HL-60 (cell line): ENCODE data around the gene AAK1.

ENCODE experiments used
- DNase-seq, 2 experiments: peaks; one replicate each; pipeline ENCODE4 v3.0.0-alpha.2; 2010 to 2020; ENCODE audit warnings: low read depth in 1 of 2, low spot score in 1 of 2
- H3K27ac ChIP-seq: fragments of 250-450 bp; sonication (Bioruptor Pico); replicated peaks from 2 replicates; pipeline ENCODE4 v1.5.1; 2020; ENCODE audit warnings: mild to moderate bottlenecking, moderate library complexity
- H3K27me3 ChIP-seq: fragments of 250-450 bp; sonication (Bioruptor Pico); 2 replicates; pipeline ENCODE4 v1.5.1; 2021; ENCODE audit warnings: mild to moderate bottlenecking, moderate library complexity; ENCODE audit not compliant: insufficient read depth, poor library complexity, severe bottlenecking
- H3K4me3 ChIP-seq: replicated peaks from 2 replicates; pipeline ENCODE4 v1.5.1; 2011; ENCODE audit warnings: mild to moderate bottlenecking, control low read depth, low read length; ENCODE audit not compliant: insufficient read depth
- GABPA ChIP-seq: IDR thresholded peaks from 2 replicates; pipeline ENCODE4 v1.6.1; 2012; ENCODE audit warnings: low read depth
- POLR2AphosphoS5 ChIP-seq: IDR thresholded peaks from 2 replicates; pipeline ENCODE4 v1.6.1; 2012; ENCODE audit warnings: low read depth
- SPI1 ChIP-seq: IDR thresholded peaks from 2 replicates; pipeline ENCODE4 v1.6.1; 2012; ENCODE audit warnings: low read depth, mild to moderate bottlenecking, borderline replicate concordance
- TF ChIP-seq, protein P1 (sequence below): IDR thresholded peaks from 2 replicates; pipeline ENCODE4 v1.6.1; 2012; ENCODE audit warnings: low read depth; ENCODE audit not compliant: insufficient replicate concordance
- TF ChIP-seq, protein P2 (sequence below): IDR thresholded peaks from one replicate; pipeline ENCODE4 v1.5.1; 2011; ENCODE audit warnings: low read length, control low read depth, inconsistent platforms; ENCODE audit not compliant: insufficient read depth

The AAK1 gene

DNA sequence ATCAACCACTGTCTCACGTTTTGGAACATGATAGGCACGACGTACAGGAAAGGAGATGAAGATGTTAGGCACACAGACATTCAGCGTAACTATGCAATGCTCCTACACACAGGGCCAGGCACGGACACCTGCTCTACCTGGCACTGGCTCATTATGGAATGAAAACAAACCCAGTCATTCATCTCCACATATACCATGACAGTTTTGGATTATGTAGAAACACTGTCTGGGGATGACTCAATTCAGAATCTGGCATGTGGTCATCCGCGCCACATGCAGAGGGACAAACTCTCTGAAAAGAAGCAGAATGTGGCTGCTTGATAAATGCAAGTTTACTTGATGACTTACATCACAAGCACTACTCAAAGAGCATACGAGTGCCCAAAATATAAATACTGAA, 176.8 kb downstream of the AAK1 start:
- no peak overlapping the region for H3K27ac ChIP-seq
- TF ChIP-seq, protein P1, sequence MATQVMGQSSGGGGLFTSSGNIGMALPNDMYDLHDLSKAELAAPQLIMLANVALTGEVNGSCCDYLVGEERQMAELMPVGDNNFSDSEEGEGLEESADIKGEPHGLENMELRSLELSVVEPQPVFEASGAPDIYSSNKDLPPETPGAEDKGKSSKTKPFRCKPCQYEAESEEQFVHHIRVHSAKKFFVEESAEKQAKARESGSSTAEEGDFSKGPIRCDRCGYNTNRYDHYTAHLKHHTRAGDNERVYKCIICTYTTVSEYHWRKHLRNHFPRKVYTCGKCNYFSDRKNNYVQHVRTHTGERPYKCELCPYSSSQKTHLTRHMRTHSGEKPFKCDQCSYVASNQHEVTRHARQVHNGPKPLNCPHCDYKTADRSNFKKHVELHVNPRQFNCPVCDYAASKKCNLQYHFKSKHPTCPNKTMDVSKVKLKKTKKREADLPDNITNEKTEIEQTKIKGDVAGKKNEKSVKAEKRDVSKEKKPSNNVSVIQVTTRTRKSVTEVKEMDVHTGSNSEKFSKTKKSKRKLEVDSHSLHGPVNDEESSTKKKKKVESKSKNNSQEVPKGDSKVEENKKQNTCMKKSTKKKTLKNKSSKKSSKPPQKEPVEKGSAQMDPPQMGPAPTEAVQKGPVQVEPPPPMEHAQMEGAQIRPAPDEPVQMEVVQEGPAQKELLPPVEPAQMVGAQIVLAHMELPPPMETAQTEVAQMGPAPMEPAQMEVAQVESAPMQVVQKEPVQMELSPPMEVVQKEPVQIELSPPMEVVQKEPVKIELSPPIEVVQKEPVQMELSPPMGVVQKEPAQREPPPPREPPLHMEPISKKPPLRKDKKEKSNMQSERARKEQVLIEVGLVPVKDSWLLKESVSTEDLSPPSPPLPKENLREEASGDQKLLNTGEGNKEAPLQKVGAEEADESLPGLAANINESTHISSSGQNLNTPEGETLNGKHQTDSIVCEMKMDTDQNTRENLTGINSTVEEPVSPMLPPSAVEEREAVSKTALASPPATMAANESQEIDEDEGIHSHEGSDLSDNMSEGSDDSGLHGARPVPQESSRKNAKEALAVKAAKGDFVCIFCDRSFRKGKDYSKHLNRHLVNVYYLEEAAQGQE = no peak
- TF ChIP-seq, protein P2, sequence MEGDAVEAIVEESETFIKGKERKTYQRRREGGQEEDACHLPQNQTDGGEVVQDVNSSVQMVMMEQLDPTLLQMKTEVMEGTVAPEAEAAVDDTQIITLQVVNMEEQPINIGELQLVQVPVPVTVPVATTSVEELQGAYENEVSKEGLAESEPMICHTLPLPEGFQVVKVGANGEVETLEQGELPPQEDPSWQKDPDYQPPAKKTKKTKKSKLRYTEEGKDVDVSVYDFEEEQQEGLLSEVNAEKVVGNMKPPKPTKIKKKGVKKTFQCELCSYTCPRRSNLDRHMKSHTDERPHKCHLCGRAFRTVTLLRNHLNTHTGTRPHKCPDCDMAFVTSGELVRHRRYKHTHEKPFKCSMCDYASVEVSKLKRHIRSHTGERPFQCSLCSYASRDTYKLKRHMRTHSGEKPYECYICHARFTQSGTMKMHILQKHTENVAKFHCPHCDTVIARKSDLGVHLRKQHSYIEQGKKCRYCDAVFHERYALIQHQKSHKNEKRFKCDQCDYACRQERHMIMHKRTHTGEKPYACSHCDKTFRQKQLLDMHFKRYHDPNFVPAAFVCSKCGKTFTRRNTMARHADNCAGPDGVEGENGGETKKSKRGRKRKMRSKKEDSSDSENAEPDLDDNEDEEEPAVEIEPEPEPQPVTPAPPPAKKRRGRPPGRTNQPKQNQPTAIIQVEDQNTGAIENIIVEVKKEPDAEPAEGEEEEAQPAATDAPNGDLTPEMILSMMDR = no peak
- TF ChIP-seq GABPA (no peak), SPI1 (no peak), POLR2AphosphoS5 (no peak)
- H3K4me3 ChIP-seq = no peak overlapping the region
- H3K27me3 ChIP-seq = no peaks in the 10 kb centered on the region
- DNase-seq = no peak

DNA sequence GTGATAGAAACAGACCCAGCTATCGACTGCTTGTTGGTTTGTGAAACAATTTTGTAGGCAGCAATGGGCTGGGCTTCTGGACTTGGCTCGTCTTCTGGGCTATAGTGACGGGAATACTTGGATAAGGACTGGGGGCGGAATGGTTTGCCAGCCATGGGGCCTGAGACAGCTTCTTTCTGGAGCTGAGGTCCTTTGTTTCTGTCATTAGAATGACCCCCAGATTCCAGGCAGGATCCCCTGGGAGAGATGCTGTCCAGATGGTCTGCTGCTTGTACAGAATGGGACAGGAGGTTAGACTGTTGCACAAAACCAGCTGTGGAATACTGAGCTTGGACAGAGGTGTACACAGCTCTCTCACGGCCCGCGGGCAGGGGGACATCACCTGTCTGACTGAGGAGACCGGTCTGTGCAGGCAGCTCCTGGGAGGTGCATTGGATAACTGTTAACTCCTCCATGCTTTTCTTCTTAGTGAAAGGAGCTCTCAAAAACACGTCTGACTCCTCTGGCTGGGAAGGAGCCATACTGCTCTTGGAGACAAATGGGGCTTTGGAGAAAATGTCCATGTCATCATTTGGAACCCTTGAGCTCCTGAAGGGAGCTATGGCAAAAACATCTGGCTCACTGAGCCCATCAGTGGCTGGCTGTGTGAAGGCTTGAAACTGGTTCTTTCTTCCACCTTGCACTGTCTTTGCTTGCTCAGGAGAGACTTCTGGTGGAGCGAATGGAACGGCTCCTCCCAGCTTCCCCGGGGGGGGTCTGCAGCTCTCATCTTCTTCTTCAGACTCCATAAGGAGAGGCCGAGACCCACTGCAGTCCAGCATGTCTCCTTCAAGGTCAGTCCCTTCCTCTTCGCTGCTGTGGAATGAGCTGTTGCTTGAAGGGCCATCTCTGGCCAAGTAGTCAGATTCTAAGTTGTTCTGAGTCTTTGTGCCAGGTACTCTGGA, 177.8 kb downstream of the AAK1 start:
- TF ChIP-seq, protein P1 = no peak
- TF ChIP-seq POLR2AphosphoS5 (no peak), GABPA (no peak), SPI1 (no peak)
- TF ChIP-seq, protein P2 = no peak
- no peak for DNase-seq

DNA sequence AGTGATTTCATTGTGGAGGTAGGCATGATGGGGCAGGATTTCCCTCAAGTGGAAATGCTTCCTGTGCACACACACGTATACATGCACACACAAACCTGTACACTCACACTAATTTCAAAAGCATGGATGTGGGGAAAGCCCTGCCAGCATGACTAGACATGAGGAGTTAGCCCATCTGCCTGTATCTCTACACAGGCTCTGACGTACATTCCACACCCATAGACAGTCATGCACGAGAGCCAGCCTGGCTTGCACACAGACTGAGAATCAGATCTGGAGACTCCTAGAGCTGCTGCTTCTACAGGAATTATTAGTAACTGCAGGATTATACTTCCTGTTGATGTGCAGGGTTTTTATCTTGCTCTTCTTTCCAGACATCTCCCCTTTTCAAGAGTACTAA, 179.0 kb downstream of the AAK1 start:
- no peaks in the 10 kb centered on the region for H3K27me3 ChIP-seq
- DNase-seq = no peak
- H3K27ac ChIP-seq = no peak overlapping the region
- no peak overlapping the region for H3K4me3 ChIP-seq
- TF ChIP-seq POLR2AphosphoS5 (no peak), GABPA (no peak), SPI1 (no peak)
- TF ChIP-seq, protein P2 = no peak
- TF ChIP-seq, protein P1 = no peak

More for the DNA sequence above, 177.8 kb downstream of the AAK1 start:
- no peaks in the 10 kb centered on the region for H3K27me3 ChIP-seq
- H3K27ac ChIP-seq = no peak overlapping the region
- H3K4me3 ChIP-seq = no peak overlapping the region
